HG03439 (cell line): Measurements from ENCODE around the gene MAP4K4.

Source experiments
- ATAC-seq: cut with Tn5 transposase; IDR thresholded peaks from one replicate; pipeline ENCODE4 v1.9.1; 2021; ENCODE audit warnings: mild to moderate bottlenecking, moderate library complexity; ENCODE audit not compliant: unreplicated experiment

The MAP4K4 gene

GRCh38 chr2:101788565-101788964 lies 91.1 kb downstream of the MAP4K4 start:
- ATAC-seq, result no peak

GRCh38 chr2:101788995-101789970 lies 91.8 kb downstream of the MAP4K4 start:
- ATAC-seq, result no peak

- ATAC-seq, result no peak
These were observed 92.9 kb downstream of the MAP4K4 start for GRCh38 chr2:101790416-101790815.

- no peak for ATAC-seq
These were observed 93.3 kb downstream of the MAP4K4 start for GRCh38 chr2:101790857-101791256.

GRCh38 chr2:101792208-101792607 lies 94.7 kb downstream of the MAP4K4 start:
- ATAC-seq, result no peak

GRCh38 chr2:101793277-101793969 lies 95.9 kb downstream of the MAP4K4 start:
- no peak for ATAC-seq

- no peak for ATAC-seq
These were observed 96.6 kb downstream of the MAP4K4 start for GRCh38 chr2:101794141-101794540.

GRCh38 chr2:101795033-101795432 lies 97.5 kb downstream of the MAP4K4 start:
- ATAC-seq, result no peak

- ATAC-seq, result no peak
These were observed 99.5 kb downstream of the MAP4K4 start for GRCh38 chr2:101796825-101797600.

GRCh38 chr2:101801496-101801895 lies 104.0 kb downstream of the MAP4K4 start:
- no peak for ATAC-seq

GRCh38 chr2:101802329-101802728 lies 104.8 kb downstream of the MAP4K4 start:
- no peak for ATAC-seq

GRCh38 chr2:101803128-101803527 lies 105.6 kb downstream of the MAP4K4 start:
- ATAC-seq, result no peak

GRCh38 chr2:101803945-101804696 lies 106.6 kb downstream of the MAP4K4 start:
- ATAC-seq, result no peak

GRCh38 chr2:101805152-101806088 lies 107.9 kb downstream of the MAP4K4 start:
- no peak for ATAC-seq

GRCh38 chr2:101806123-101806522 lies 108.6 kb downstream of the MAP4K4 start:
- ATAC-seq, result no peak

GRCh38 chr2:101806701-101807100 lies 109.2 kb downstream of the MAP4K4 start:
- no peak for ATAC-seq

- ATAC-seq, result no peak
These were observed 109.7 kb downstream of the MAP4K4 start for GRCh38 chr2:101807242-101807641.

GRCh38 chr2:101808006-101808562 lies 110.6 kb downstream of the MAP4K4 start:
- ATAC-seq, result no peak

GRCh38 chr2:101809698-101810097 lies 112.2 kb downstream of the MAP4K4 start:
- no peak for ATAC-seq
